RWPE1 (cell line): ENCODE measurements around the gene PRLR.

Experiments
- CTCF ChIA-PET: fragments of 350-600 bp; sonication (Branson Sonifier 250); formaldehyde crosslinking; extraction: SDS; loops from one replicate; lab custom pipeline; 2021; lab: Yijun Ruan, JAX
- POLR2A ChIA-PET: fragments of 400-600 bp; formaldehyde crosslinking; extraction: SDS; loops from one replicate; lab custom pipeline; 2020; ENCODE audit warnings: antibody characterized with exemption; ENCODE audit not compliant: low non-redundant PET; lab: Yijun Ruan, JAX
- DNase-seq: peaks from one replicate; pipeline ENCODE4 v3.0.0; 2012; ENCODE audit warnings: low spot score
- H3K27ac ChIP-seq: fragments of 450-650 bp; 2 replicates; pipeline ENCODE4 v1.5.1; 2017
- TF ChIP-seq, protein P1 (sequence below): fragments of 450-650 bp; conservative IDR thresholded peaks from 2 replicates; pipeline ENCODE4 v1.5.1; 2017; ENCODE audit warnings: low read depth, mild to moderate bottlenecking

The PRLR gene

DNA sequence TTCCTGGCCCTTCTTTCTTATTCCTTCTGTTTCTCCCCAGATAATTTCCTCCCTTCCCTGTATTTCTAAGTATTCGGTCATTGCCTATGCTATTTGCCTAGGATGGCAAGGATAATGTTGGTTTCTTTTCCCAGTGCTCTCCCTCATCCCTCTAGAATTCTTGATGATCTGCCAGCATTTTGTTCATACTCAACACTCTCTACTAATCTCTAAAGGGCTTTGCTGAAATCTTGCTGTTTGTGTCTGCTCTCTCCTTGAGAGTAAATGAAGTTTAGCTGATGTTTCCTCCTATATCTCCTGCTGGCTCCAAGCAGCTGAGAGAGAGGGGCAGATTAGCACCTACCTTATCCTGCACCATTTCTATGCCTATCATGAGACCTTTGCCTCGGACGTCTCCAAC lies 220.6 kb downstream of the PRLR start:
- TF ChIP-seq, protein P1, sequence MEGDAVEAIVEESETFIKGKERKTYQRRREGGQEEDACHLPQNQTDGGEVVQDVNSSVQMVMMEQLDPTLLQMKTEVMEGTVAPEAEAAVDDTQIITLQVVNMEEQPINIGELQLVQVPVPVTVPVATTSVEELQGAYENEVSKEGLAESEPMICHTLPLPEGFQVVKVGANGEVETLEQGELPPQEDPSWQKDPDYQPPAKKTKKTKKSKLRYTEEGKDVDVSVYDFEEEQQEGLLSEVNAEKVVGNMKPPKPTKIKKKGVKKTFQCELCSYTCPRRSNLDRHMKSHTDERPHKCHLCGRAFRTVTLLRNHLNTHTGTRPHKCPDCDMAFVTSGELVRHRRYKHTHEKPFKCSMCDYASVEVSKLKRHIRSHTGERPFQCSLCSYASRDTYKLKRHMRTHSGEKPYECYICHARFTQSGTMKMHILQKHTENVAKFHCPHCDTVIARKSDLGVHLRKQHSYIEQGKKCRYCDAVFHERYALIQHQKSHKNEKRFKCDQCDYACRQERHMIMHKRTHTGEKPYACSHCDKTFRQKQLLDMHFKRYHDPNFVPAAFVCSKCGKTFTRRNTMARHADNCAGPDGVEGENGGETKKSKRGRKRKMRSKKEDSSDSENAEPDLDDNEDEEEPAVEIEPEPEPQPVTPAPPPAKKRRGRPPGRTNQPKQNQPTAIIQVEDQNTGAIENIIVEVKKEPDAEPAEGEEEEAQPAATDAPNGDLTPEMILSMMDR = no peak
- DNase-seq = no peak
- POLR2A ChIA-PET = no interaction called here
- CTCF ChIA-PET = no interaction called here
- no peak overlapping the region for H3K27ac ChIP-seq

DNA sequence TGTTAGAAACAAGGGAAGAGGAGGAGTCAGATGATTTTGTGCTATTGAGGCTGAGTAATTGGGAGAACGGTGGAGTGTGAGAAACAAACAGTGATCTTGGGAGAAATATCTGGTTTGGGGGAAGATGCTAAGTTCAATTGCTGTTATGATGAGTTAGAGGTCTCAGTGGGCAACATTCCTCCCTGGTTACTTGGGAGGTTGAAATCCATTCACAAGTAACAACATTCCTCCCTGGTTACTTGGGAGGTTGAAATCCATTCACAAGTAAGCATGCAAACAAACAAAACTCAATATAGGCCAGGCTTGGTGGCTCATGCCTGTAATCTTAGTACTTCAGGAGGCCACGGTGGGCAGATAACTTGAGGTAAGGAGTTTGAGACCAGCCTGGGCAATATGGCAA lies 221.3 kb downstream of the PRLR start:
- H3K27ac ChIP-seq = no peak overlapping the region
- no peak for DNase-seq
- POLR2A ChIA-PET = no interaction called here
- TF ChIP-seq, protein P1 = no peak
- CTCF ChIA-PET = no interaction called here

DNA sequence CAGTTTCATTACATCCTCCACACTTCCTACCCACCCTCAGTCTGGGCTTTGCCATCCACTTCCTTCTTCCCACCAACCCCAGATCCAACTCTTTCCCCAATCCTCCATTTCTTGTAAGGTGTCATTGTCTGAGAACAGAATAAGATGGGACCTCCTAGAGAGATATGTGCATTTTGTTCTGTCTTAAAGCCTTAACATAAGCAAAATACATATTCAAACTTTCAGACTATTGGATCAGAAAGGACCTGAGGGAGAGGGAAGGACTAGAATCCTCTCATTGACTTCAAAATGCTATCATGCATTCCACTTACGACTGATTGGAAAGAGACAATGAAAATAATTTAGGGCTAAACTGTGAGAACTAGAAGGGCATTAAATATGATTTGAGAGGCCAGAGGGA lies 225.5 kb downstream of the PRLR start:
- POLR2A ChIA-PET = no interaction called here
- TF ChIP-seq, protein P1 = no peak
- CTCF ChIA-PET = no interaction called here
- DNase-seq = no peak
- H3K27ac ChIP-seq = no peak overlapping the region

DNA sequence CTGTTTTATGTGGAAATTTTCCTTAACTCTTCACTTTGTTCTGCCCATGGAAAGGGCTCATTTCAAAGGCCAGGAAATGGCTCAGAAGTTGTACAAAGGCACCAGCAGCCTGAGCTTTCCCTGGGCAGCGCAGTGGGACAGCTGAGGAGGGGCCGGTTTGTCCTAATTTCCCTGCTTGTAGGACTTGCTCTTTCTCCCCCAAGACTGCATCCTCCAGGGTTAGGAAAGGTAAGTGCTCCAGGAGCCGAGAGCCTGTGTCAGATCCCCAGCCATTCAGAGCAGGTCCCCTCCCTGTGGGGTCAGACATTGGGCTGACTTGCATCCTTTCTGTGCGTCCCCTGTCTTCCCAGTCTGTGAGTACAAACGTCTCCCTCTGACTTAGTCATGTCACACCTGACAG lies 226.1 kb downstream of the PRLR start:
- ChIA-PET CTCF (interaction anchor here (0.8 to 1.3 kb wide), 4 partner anchors 25 to 530 kb away, joined by 3 to 6 read pairs (median 4); no protein-coding TSS in a partner anchor), POLR2A (no interaction called here)
- H3K27ac ChIP-seq = no peak overlapping the region
- DNase-seq = no peak
- TF ChIP-seq, protein P1 = no peak

DNA sequence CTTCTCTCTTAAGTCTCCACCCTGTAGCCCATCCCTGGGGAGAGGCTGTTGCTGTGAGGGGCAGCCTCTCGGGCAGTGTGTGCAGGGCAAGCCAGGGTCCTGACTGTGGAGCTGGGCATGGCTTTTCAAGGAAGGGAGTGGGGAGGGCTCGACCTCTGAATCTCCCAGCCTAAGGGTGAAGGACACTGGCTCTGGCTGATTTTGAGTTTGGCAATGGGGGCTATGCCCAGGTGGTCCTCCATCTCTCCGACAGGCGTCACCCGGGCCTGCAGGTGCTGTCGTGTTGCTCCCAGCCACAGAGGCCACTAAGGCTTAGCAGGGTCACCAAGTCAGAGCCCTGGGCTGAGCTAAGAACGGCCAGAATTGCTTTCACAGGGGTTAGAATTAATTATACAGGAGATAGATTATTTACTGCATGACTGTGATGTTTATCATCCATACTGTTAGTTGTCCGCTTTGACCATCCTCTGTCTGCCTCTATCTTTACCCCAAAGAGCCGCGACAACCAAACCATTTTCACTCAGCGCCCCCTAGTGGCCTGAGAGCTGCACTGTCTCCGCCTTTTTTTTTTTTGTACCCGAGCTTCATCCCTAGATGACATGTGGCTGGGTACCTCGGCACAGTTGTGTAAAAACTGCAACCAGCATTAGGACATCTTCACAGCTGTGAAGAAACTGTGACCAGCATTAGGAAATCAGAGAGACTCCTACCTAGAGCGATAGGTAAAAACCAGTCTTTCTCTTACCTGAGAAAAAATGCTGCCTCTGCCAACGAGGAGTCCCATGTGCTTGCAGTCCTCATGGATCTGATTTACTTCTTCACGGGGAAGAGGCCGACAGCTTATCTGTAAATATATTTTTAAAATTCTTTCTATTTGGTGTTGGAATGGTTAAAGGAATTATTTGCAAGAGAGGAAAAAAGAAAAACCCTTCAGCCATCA lies 227.0 kb downstream of the PRLR start:
- TF ChIP-seq, protein P1 = peak; percentile 96
- CTCF ChIA-PET = interaction anchor here (0.5 to 1.5 kb wide), 25 partner anchors 14 to 1595 kb away, joined by 3 to 8 read pairs (median 3); partner anchors contain the start of gene DNAJC21
- peak; percentile 67 for DNase-seq
- POLR2A ChIA-PET = no interaction called here
- no peak overlapping the region for H3K27ac ChIP-seq

DNA sequence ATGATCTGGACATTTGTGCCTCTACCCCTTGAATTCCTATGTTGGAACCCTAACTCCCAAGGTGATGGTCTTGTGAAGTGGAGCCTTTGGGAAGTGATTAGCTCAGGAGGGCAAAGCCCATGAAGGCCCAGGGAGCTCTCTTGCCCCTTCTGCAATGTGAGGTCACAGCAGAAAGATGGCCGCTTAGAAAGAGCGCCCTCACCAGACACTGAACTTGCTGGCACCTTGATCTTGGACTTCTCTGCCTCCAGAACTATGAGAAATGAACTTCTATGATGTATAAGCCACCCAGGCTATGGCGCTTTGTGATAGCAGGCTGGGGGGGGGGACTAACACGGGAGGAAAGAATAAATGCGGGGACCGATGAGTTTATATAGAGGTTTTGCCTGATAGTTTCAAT lies 227.8 kb downstream of the PRLR start:
- POLR2A ChIA-PET = no interaction called here
- TF ChIP-seq, protein P1 = no peak
- no peak for DNase-seq
- no peak overlapping the region for H3K27ac ChIP-seq
- CTCF ChIA-PET = interaction anchor here (0.7 to 1.5 kb wide), 2 partner anchors 29 to 138 kb away, joined by 3 read pairs; no protein-coding TSS in a partner anchor
